ENCODE data around the gene STAM.

STAM gene

GRCh38 chr10:17734432-17735080, 90.6 kb downstream of the STAM start:
- no peak for DNase-seq

DNA sequence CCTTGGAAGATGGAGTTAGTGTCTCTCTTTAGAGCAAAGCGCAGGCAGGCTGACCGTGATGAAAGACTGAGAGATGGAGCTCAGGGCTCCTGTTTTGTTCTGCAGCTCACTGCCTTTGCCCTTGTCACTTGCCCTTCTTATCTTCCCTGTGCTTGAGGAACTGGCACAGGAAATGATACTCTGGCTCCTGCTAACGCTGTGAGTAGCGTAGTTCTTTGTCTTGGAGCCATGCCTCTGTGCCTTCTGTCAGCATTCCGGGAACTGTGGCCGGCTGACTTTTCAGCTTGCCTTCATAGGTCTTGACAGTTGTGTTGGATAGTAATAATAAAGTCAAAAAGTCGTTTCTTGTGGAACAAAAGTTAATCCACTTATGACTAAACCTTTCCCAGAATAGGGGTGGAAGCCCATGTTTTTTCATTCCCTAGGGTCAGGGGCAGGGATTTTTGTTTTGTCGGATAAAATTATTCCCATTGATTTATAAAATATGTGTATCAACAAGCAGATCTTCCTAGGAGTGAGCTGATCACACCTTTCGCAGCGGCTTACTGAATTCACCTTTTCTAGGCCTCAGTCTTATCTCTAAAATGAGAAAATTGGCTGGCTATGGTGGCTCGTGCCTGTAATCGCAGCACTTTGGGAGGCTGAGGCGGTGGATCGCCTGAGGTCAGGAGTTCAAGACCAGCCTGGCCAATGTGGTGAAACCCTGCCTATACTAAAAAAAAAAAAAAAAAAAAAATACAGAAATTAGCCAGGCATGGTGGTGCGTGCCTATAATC, 91.4 kb downstream of the STAM start:
- no peak for DNase-seq

DNA sequence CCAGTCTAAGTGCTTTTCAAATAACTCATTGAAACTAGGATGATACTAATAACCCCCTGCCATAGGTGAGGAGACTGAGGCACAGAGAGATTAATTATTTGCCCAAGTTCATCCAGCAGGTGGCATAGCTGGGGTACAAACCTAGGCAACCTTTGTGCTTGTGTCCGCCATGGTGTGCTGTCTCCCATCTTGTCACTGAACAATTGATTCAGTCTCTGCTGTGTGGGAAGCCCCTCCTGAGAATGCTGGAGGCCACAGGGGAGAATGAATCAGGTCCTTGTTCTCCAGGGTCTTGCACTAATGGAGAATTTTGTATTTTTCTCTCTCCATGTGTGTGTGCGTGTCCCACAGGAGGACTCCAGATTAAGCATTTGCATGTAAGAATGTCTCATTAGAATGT, 92.3 kb downstream of the STAM start:
- DNase-seq: no peak

DNA sequence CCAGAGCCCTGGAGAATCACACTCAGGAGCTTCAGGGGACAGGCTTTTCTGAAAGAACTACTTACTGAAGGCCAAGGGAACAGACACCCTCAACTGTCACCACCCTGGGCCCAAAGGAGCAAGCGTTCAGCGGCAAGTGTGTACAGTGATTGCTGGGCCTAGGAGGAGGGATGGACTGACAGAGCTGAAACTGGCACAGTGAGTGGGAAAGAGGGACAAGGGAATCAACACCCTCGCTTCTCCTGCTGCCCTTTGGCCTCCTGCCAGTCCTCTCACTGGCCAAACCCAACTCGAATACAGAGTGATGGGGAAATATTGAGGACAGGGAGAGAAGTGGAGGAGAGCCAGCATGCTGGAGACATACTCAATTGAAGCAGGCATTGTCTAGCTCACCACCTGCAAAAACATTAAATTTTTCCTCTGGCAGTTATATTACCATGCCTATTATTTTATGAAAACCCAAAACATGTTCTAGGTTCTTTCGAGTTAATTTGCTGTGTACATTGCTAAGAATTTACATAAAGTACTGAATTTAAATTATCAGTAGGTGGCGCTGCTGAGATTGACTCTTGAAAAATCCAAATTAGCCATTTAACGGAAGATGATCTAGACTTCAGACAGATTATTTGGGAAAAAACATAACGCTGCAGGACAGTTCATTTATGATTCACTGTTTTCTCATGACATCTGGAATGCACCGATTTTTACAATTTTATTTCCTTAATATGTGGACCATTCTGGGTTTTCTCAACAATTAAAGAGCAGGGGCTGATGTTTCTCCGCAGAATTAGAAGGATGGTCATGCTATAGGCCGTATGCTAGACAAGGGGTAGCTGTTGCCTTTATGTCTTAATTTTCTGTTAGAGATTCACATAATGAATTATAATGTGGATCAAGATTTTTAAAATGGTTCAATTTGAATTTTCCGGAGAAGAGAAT, 93.3 kb downstream of the STAM start:
- no peak for DNase-seq

DNA sequence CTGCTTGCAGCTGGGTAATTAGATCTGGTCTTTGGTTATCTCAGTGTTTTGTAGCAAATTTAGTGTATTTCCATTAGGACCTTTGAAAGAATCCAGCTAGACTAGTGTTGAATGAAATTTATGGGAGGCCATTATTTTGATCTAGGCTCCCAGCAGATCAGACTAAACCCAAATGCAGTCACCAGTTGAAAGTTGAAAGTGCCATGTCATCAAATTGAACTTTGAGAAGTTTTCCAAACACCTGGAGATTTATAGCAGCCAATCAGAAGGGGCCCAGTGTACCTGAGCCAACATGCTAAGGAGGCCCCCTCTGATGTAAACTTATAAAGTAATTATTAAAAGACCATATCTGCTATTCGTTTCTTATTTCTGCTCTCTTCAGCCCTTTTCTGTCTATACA, 96.7 kb downstream of the STAM start:
- DNase-seq: no peak

DNA sequence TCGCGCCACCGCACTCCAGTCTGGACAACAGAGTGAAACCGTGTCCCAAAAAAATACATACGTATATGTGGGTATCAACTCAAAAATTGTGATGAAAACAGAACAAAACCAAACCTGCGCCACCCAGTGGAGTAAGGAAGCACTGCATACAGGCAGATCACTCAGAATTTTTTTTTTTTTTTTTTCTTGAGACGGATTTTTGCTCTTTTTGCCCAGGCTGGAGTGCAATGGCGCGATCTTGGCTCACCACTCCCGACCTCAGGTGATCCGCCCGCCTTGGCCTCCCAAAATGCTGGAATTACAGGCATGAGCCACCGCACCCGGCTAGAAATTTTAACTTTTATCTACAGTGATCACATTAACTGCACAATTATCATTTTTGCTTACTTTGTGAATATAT, 99.0 kb downstream of the STAM start:
- DNase-seq: peak; percentile 69

DNA sequence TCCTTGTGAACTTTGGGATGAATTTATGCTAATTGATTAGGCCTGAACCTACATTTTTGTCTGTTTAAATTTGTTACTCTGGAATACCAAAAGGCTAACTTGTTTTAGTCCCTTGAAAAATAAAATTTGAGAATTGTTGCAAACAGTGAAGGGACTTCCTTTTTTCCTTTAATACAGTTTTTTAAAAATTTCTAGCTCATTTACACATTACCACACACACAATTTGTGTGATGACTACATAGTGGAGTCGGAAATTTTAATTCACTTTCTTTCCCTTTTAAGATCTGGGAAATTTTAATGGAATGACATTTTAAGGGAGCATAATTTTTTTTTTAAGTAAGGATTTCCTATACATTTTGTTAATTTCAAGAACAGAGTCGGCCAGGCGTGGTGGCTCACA, 99.5 kb downstream of the STAM start:
- no peak for DNase-seq

GRCh38 chr10:17744341-17744861, 100.5 kb downstream of the STAM start:
- no peak for DNase-seq

GRCh38 chr10:17747883-17748550, 104.1 kb downstream of the STAM start:
- DNase-seq: no peak

- no peak for DNase-seq
Observed at GRCh38 chr10:17749890-17750289, 105.9 kb downstream of the STAM start.

DNA sequence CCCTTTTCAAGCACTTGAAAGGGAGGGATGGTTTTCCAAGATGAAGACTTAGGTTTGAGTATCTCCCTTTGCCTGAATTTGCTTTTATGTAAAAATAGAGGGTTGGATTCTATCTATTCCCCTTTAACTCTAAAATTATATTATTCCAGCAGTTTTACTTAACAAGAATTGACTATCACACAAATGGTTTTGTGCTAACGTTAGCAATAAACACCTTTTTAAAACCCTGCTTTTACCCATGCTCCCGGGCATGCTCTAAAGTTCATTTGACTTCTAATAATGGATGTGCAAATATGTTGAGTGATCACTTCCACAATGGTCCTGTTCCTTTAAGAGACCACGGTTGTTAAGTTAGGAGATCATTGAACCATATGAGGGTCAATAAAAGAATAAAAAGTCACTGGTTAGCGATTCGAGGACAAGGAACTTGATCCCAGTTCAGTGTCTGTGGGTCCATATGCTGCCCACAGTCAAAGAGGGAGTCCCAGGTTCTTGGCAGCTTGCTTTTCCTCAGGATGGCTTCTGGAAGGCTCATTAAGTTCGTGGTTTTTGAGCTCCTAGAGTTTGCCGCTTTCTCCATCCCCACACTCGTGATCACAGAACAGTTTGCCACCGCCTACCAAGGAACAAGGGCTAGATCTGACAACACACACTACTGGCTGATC, 108.0 kb downstream of the STAM start, which contains the start of gene TMEM236:
TMEM236 (plus strand) TSS at position 421 of the 665 bp plus-strand sequence; CDS start at position 516, 95 bp downstream.
- DNase-seq: no peak

DNA sequence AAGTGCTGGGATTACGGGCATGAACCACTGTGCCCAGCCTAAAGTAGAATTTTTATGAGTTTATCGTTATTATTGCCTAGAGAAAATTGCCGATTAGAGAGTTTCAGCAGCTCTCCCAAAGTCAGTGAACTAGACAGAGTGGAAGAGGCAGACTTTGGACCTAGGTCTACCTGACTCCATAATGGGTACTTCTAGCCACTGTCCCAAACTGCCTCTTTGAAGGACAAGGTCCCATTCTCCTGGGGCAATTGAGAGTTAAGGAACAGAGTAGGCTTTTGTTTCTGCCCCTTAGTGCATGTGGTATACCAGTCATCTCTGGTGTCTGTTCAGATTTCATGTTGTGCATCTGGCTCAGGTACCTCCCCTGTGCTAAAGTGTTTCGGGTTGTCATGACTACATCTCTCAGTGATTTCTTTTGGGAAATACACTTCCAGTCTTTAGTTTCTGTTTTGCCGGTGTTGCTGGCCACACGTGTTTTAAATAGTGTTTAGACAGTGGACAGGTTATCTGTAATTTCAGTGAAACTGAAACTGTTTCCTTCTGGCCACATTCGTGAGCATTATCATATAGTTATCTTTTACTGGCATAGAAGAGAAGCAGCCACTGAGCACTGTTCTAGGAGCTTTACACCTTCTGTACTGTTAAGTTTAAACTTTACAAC, 112.7 kb downstream of the STAM start:
- no peak for DNase-seq

GRCh38 chr10:17758200-17758599, 114.2 kb downstream of the STAM start:
- DNase-seq: no peak

DNA sequence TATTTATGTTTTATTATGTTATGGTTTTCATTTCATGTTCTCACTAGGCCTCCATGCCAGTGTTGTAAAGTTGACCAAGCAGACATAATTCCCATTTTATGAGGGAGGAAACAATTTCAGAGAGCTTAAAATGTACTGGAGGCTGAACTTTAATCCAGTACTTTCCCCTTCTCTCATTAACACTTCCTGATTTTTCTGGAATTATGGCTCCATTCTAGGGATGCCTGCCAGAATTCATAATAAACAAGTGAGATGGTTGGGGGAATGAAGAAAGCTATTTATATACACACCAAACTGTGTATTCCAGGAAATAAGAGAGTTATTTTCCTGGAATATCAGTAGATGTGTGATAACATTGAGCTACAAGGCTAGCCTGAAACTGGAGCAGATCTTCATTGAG, 114.9 kb downstream of the STAM start:
- DNase-seq: no peak

DNA sequence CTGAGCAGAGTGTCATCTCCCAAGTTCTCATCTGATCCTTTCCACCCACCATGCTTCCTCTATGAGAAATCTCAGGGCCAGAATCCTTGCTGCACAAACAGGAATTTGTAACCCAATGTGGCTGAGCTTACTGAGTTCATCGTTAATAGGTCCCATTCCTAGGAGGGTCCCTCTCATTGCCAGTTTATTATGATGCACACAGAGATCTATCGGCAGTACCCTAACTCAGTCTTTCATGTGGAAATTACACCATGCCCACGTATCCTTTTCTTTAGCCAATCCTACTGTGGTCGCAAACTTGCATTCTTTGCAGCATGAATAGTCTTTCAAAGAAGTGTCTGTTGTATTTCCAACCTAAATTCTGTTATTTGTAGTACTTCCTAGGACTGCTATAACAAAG, 120.2 kb downstream of the STAM start:
- no peak for DNase-seq

DNA sequence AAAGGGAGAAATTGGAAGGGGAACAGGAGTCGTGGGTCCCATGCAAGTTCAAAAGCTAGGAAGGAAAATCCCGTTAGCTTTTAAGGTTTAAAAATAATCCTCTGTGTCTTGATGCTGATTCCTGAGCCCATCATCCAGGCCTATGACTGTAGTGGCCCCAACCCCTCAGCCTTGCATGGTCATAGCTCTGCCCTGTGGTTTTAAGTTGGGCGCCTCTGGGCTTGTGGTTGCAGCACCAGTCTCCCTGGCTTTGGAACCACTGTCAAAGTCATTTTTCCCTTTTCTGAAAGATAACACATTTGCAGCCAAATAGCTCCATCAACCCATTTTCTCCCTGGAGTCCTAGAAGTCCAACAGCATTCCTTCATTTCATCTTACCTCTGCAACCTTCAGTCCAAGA, 121.7 kb downstream of the STAM start:
- no peak for DNase-seq

All from activated CD4-positive, alpha-beta T cell treated with anti-CD3 and anti-CD28 coated beads, Interleukin-2, amount 50 U/mL, for 1 hour (primary cell).